ENCODE results near the gene LANCL2. TPM values are rescaled to one million over a fixed set of nuclear protein-coding genes. Genes with fewer than 3 reads are reported as not detected.

Gene LANCL2
- total RNA-seq, 1 donor from 2014 or later: 23.0 TPM

DNA sequence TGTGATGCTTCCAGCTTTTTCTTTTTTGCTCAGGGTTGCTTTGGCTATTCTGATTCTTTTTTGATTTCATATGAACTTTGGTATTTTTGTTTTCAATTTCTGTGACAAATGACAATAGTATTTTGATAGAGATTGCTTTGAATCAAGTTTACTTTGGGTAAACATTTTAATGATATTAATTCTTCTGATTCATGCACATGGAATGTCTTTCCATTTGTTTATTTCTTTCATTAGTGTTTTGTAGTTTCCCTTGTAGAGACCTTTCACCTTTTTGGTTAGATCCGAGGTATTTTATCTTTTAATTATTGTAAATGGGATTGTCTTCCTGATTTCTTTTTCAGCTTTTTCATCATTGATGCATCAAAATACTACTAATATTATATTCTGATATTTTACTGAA, 93.2 kb downstream of the LANCL2 start:
- no peaks in the 10 kb centered on the region for H3K27me3 Mint-ChIP-seq (ENCODE audit: low read depth)
- H3K4me1 Mint-ChIP-seq: no peaks in the 10 kb centered on the region
- no peak for DNase-seq (ENCODE audit: low read depth, low spot score)
- H3K36me3 Mint-ChIP-seq (ENCODE audit: low read depth): peaks cover 50% of the 10 kb centered on the region
- peaks cover 33% of the 10 kb centered on the region for H3K9me3 Mint-ChIP-seq
- no peak for TF ChIP-seq CTCF (conservative IDR thresholded peaks at IDR 0.05)
- H3K27ac Mint-ChIP-seq (ENCODE audit: unreplicated experiment): no peak overlapping the region
- no peak overlapping the region for H3K4me3 Mint-ChIP-seq

- H3K4me1 Mint-ChIP-seq: no peaks in the 10 kb centered on the region
- DNase-seq (ENCODE audit: low read depth, low spot score): no peak
- H3K9me3 Mint-ChIP-seq: peaks cover 24% of the 10 kb centered on the region
- no peak for TF ChIP-seq CTCF (conservative IDR thresholded peaks at IDR 0.05)
- no peak overlapping the region for H3K27ac Mint-ChIP-seq (ENCODE audit: unreplicated experiment)
- H3K27me3 Mint-ChIP-seq (ENCODE audit: low read depth): no peaks in the 10 kb centered on the region
- H3K4me3 Mint-ChIP-seq: no peak overlapping the region
- peaks cover 68% of the 10 kb centered on the region for H3K36me3 Mint-ChIP-seq (ENCODE audit: low read depth)
These were observed 98.6 kb downstream of the LANCL2 start for GRCh38 chr7:55463686-55464262.

- no peak overlapping the region for H3K27ac Mint-ChIP-seq (ENCODE audit: unreplicated experiment)
- peaks cover 18% of the 10 kb centered on the region for H3K9me3 Mint-ChIP-seq
- H3K4me3 Mint-ChIP-seq: no peak overlapping the region
- H3K4me1 Mint-ChIP-seq: no peaks in the 10 kb centered on the region
- H3K27me3 Mint-ChIP-seq (ENCODE audit: low read depth): no peaks in the 10 kb centered on the region
- no peak for TF ChIP-seq CTCF (conservative IDR thresholded peaks at IDR 0.05)
- peaks cover 62% of the 10 kb centered on the region for H3K36me3 Mint-ChIP-seq (ENCODE audit: low read depth)
- no peak for DNase-seq (ENCODE audit: low read depth, low spot score)
These were observed 99.3 kb downstream of the LANCL2 start for GRCh38 chr7:55464422-55464821.

DNA sequence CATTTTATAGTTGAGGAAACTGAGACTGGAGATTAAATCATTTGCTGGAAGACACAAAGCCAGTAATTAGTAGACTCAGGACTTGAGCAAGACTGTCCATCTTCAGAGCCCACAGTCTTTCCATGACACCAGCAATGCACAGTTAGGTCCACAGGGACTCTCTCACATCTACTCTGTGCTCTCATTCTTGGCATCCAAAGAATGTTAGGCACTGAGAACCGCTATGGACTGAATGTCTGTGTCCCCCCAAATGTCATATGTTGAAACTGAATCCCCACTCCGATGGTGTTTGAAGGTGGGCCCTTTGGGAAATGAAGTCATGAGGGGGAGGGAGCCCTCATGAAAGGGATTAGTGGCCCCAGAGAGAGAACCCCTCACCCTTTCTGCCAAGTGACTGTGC, 100.6 kb downstream of the LANCL2 start:
- Mint-ChIP-seq H3K27me3 (ENCODE audit: low read depth) (no peaks in the 10 kb centered on the region), H3K4me1 (peaks cover 5% of the 10 kb centered on the region), H3K9me3 (peaks cover 13% of the 10 kb centered on the region), H3K36me3 (ENCODE audit: low read depth) (peaks cover 57% of the 10 kb centered on the region), H3K27ac (ENCODE audit: unreplicated experiment) (no peak overlapping the region), H3K4me3 (no peak overlapping the region)
- DNase-seq (ENCODE audit: low read depth, low spot score): no peak
- TF ChIP-seq CTCF (conservative IDR thresholded peaks at IDR 0.05): no peak

GRCh38 chr7:55467047-55467593, 102.0 kb downstream of the LANCL2 start:
- Mint-ChIP-seq H3K36me3 (ENCODE audit: low read depth) (peaks cover 49% of the 10 kb centered on the region), H3K27ac (ENCODE audit: unreplicated experiment) (no peak overlapping the region), H3K27me3 (ENCODE audit: low read depth) (no peaks in the 10 kb centered on the region), H3K9me3 (peaks cover 6% of the 10 kb centered on the region), H3K4me1 (peaks cover 5% of the 10 kb centered on the region), H3K4me3 (no peak overlapping the region)
- no peak for TF ChIP-seq CTCF (conservative IDR thresholded peaks at IDR 0.05)
- DNase-seq (ENCODE audit: low read depth, low spot score): no peak

All from neural crest cell (in vitro differentiated cells).